MM.1S (cell line): Measurements from ENCODE around the gene LEP.

Experiments used
- DNase-seq: peaks from one replicate; pipeline ENCODE4 v3.0.0-alpha.2; 2015
- H2AFZ ChIP-seq: fragments of 300-600 bp; sonication (generic); 2 replicates; pipeline ENCODE4 v1.6.0; 2016; ENCODE audit warnings: antibody characterized with exemption, low read length
- H3F3A ChIP-seq: fragments of 300-600 bp; sonication (generic); 2 replicates; pipeline ENCODE4 v1.6.1; 2016; ENCODE audit warnings: mild to moderate bottlenecking, antibody characterized with exemption, low read length, moderate library complexity, mixed read lengths; ENCODE audit not compliant: insufficient read depth
- H3K27ac ChIP-seq: fragments of 300-600 bp; sonication (generic); 2 replicates; pipeline ENCODE4 v1.5.1; 2016; ENCODE audit warnings: mild to moderate bottlenecking, low read length
- H3K27me3 ChIP-seq: fragments of 300-600 bp; sonication (generic); replicated peaks from 2 replicates; pipeline ENCODE4 v1.6.0; 2016; ENCODE audit warnings: low read length; ENCODE audit not compliant: insufficient read depth
- H3K36me3 ChIP-seq: fragments of 300-600 bp; sonication (generic); replicated peaks from 2 replicates; pipeline ENCODE4 v1.6.1; 2016; ENCODE audit warnings: mild to moderate bottlenecking, low read length, mixed read lengths; ENCODE audit not compliant: insufficient read depth
- H3K4me1 ChIP-seq: fragments of 300-600 bp; sonication (generic); 2 replicates; pipeline ENCODE4 v1.6.1; 2016; ENCODE audit warnings: low read length, mixed read lengths
- H3K4me2 ChIP-seq: fragments of 300-600 bp; sonication (generic); 2 replicates; pipeline ENCODE4 v1.6.0; 2016; ENCODE audit warnings: low read depth, low read length
- H3K4me3 ChIP-seq: fragments of 300-600 bp; sonication (generic); 2 replicates; pipeline ENCODE4 v1.5.1; 2016; ENCODE audit warnings: low read length, mixed read lengths
- H3K79me2 ChIP-seq: fragments of 300-600 bp; sonication (generic); 2 replicates; pipeline ENCODE4 v1.6.1; 2016; ENCODE audit warnings: mixed run types, low read length, mixed read lengths
- H3K9ac ChIP-seq: fragments of 300-600 bp; sonication (generic); 2 replicates; pipeline ENCODE4 v1.6.1; 2016; ENCODE audit warnings: low read length, mixed read lengths
- H3K9me2 ChIP-seq: fragments of 300-600 bp; sonication (generic); replicated peaks from 2 replicates; pipeline ENCODE4 v1.6.1; 2016; ENCODE audit warnings: mild to moderate bottlenecking, low read length, mixed read lengths; ENCODE audit not compliant: insufficient read depth
- H3K9me3 ChIP-seq: fragments of 300-600 bp; sonication (generic); replicated peaks from 2 replicates; pipeline ENCODE4 v1.6.1; 2016; ENCODE audit warnings: mild to moderate bottlenecking, low read length, mixed read lengths; ENCODE audit not compliant: insufficient read depth
- H4K20me1 ChIP-seq: fragments of 300-600 bp; sonication (generic); 2 replicates; pipeline ENCODE4 v1.6.1; 2016; ENCODE audit warnings: mild to moderate bottlenecking, low read length, moderate library complexity, mixed read lengths; ENCODE audit not compliant: insufficient read depth
- CTCF ChIP-seq: fragments of 300-600 bp; sonication (generic); IDR thresholded peaks from 2 replicates; pipeline ENCODE4 v1.5.1; 2016; ENCODE audit warnings: antibody characterized with exemption, low read length, mixed read lengths
- EZH2 ChIP-seq: fragments of 300-600 bp; sonication (generic); optimal IDR thresholded peaks from 2 replicates; pipeline ENCODE3; 2017; ENCODE audit warnings: low read depth, mild to moderate bottlenecking, antibody characterized with exemption, low read length, mixed read lengths
- EZH2phosphoT487 ChIP-seq: fragments of 300-600 bp; sonication (generic); IDR thresholded peaks from 2 replicates; pipeline ENCODE4 v1.6.1; 2018; ENCODE audit warnings: antibody characterized with exemption, low read length

The LEP gene

GRCh38 chr7:128299109-128299607 lies 58.1 kb downstream of the LEP start:
- Histone ChIP-seq H3K9me3 (no peaks in the 10 kb centered on the region), H3F3A (no peaks in the 10 kb centered on the region), H3K4me3 (no peak overlapping the region), H3K9ac (no peak overlapping the region), H3K27me3 (no peaks in the 10 kb centered on the region), H3K4me1 (no peaks in the 10 kb centered on the region), H2AFZ (no peak overlapping the region), H3K79me2 (no peaks in the 10 kb centered on the region), H3K36me3 (no peaks in the 10 kb centered on the region), H4K20me1 (no peaks in the 10 kb centered on the region), H3K9me2 (no peaks in the 10 kb centered on the region), H3K27ac (no peak overlapping the region), H3K4me2 (no peak overlapping the region)
- TF ChIP-seq EZH2phosphoT487 (no peak), EZH2 (no peak), CTCF (no peak)
- DNase-seq: no peak

- H3K27ac ChIP-seq: no peak overlapping the region
- no peak overlapping the region for H2AFZ ChIP-seq
- no peaks in the 10 kb centered on the region for H3K4me1 ChIP-seq
- no peaks in the 10 kb centered on the region for H3K9me3 ChIP-seq
- H3K9ac ChIP-seq: no peak overlapping the region
- TF ChIP-seq EZH2 (no peak), EZH2phosphoT487 (no peak), CTCF (no peak)
- no peaks in the 10 kb centered on the region for H3K27me3 ChIP-seq
- H4K20me1 ChIP-seq: no peaks in the 10 kb centered on the region
- no peak for DNase-seq
- no peaks in the 10 kb centered on the region for H3K79me2 ChIP-seq
- no peak overlapping the region for H3K4me3 ChIP-seq
- H3K36me3 ChIP-seq: no peaks in the 10 kb centered on the region
- H3K9me2 ChIP-seq: no peaks in the 10 kb centered on the region
- H3F3A ChIP-seq: no peaks in the 10 kb centered on the region
- H3K4me2 ChIP-seq: no peak overlapping the region
Measured at GRCh38 chr7:128302139-128302538, 61.1 kb downstream of the LEP start.

GRCh38 chr7:128303133-128303532 lies 62.1 kb downstream of the LEP start:
- H3K79me2 ChIP-seq: no peaks in the 10 kb centered on the region
- no peaks in the 10 kb centered on the region for H3K27me3 ChIP-seq
- no peak overlapping the region for H2AFZ ChIP-seq
- no peak overlapping the region for H3K27ac ChIP-seq
- DNase-seq: no peak
- H3F3A ChIP-seq: no peaks in the 10 kb centered on the region
- H3K36me3 ChIP-seq: no peaks in the 10 kb centered on the region
- H3K4me3 ChIP-seq: no peak overlapping the region
- no peaks in the 10 kb centered on the region for H4K20me1 ChIP-seq
- no peaks in the 10 kb centered on the region for H3K9me3 ChIP-seq
- no peaks in the 10 kb centered on the region for H3K4me1 ChIP-seq
- H3K4me2 ChIP-seq: no peak overlapping the region
- H3K9ac ChIP-seq: no peak overlapping the region
- TF ChIP-seq EZH2phosphoT487 (no peak), CTCF (no peak), EZH2 (no peak)
- H3K9me2 ChIP-seq: no peaks in the 10 kb centered on the region

GRCh38 chr7:128303643-128304042 lies 62.6 kb downstream of the LEP start:
- no peak overlapping the region for H3K4me2 ChIP-seq
- DNase-seq: no peak
- no peak for TF ChIP-seq CTCF
- no peak for TF ChIP-seq EZH2phosphoT487
- no peak for TF ChIP-seq EZH2
- no peak overlapping the region for H3K9ac ChIP-seq
- no peaks in the 10 kb centered on the region for H3K4me1 ChIP-seq
- H3K27me3 ChIP-seq: no peaks in the 10 kb centered on the region
- no peak overlapping the region for H3K27ac ChIP-seq
- H2AFZ ChIP-seq: no peak overlapping the region
- no peaks in the 10 kb centered on the region for H3K36me3 ChIP-seq
- no peaks in the 10 kb centered on the region for H3K9me2 ChIP-seq
- no peak overlapping the region for H3K4me3 ChIP-seq
- H3K9me3 ChIP-seq: no peaks in the 10 kb centered on the region
- H4K20me1 ChIP-seq: no peaks in the 10 kb centered on the region
- H3F3A ChIP-seq: no peaks in the 10 kb centered on the region
- H3K79me2 ChIP-seq: no peaks in the 10 kb centered on the region
